HepG2 (cell line): ENCODE data around the gene TBC1D5. TPM values are rescaled to one million over a fixed set of nuclear protein-coding genes. Genes with fewer than 3 reads are reported as not detected.

Experiments used
- ATAC-seq: fragments of 200-7000 bp; cut with Tn5 transposase; 3 replicates; pipeline ENCODE4 v1.9.1; 2020; ENCODE audit warnings: mild to moderate bottlenecking, moderate library complexity
- BruUV-seq: library from RNA; stranded (reverse); fragments of 400-500 nt; replicated peaks from 2 replicates; lab custom pipeline; 2021; lab: Mats Ljungman, UMichigan
- CTCF ChIA-PET: fragments of 300-600 bp; formaldehyde crosslinking; extraction: SDS; loops from one replicate; lab custom pipeline; 2021; ENCODE audit warnings: low total read pairs, inconsistent platforms, low intra/inter-chr PET ratio; lab: Yijun Ruan, JAX
- POLR2A ChIA-PET: fragments of 350-600 bp; sonication (Branson Sonifier 250); formaldehyde crosslinking; loops from one replicate; lab custom pipeline; 2020; ENCODE audit warnings: antibody characterized with exemption, inconsistent platforms; lab: Yijun Ruan, JAX
- DNase-seq: peaks from one replicate; pipeline ENCODE4 v3.0.0-alpha.2; 2015; ENCODE audit warnings: low spot score
- FAIRE-seq: peaks from 3 replicates; lab custom pipeline; 2011; peaks lifted over from hg19 to GRCh38; lab: Jason Lieb, UNC
- H2AFZ ChIP-seq: one replicate; pipeline ENCODE4 v1.6.1; 2011; ENCODE audit warnings: low read length, inconsistent platforms
- H3K27ac ChIP-seq: fragments of 300-600 bp; 3 replicates; pipeline ENCODE4 v1.8.0; 2011; ENCODE audit warnings: mixed run types, mild to moderate bottlenecking, mixed read lengths, low read length, inconsistent platforms; ENCODE audit not compliant: insufficient read depth; ENCODE audit errors: extremely low read length
- H3K27me3 ChIP-seq, 2 experiments: fragments of 200-600 bp in 1 of 2; 2 replicates in 1 of 2; 3 replicates in 1 of 2; pipeline versions ENCODE4 v1.6.0 to v1.8.0; 2011; ENCODE audit warnings: low read length in 2 of 2, mild to moderate bottlenecking in 2 of 2, moderate library complexity in 2 of 2, inconsistent platforms in 1 of 2; ENCODE audit not compliant: insufficient read depth in 2 of 2, control insufficient read depth in 1 of 2
- H3K36me3 ChIP-seq, 2 experiments: fragments of 200-600 bp in 1 of 2; replicated peaks in 1 of 2; 2 replicates in 1 of 2; 3 replicates in 1 of 2; pipeline versions ENCODE4 v1.5.1 to v1.8.0; 2011; ENCODE audit warnings: low read length in 2 of 2, inconsistent platforms in 1 of 2; ENCODE audit not compliant: insufficient read depth in 2 of 2, control insufficient read depth in 1 of 2
- H3K4me1 ChIP-seq: 2 replicates; pipeline ENCODE4 v1.5.1; 2012; ENCODE audit warnings: low read length, inconsistent platforms; ENCODE audit not compliant: insufficient read depth
- H3K4me2 ChIP-seq: 2 replicates; pipeline ENCODE4 v1.6.0; 2011; ENCODE audit warnings: low read depth, low read length, inconsistent platforms
- H3K4me3 ChIP-seq, 3 experiments: fragments of 200-600 bp in 1 of 3; sonication (generic), shearing (Covaris generic) in 1 of 3; replicated peaks in 1 of 3; 2 replicates each; pipeline ENCODE4 v1.5.1; 2011 to 2016; ENCODE audit warnings: low read length in 3 of 3, inconsistent platforms in 2 of 3, low read depth in 2 of 3, mild to moderate bottlenecking in 2 of 3, control low read depth in 1 of 3, mixed read lengths in 1 of 3; ENCODE audit not compliant: insufficient read depth in 1 of 3
- H3K79me2 ChIP-seq: one replicate; pipeline ENCODE4 v1.6.1; 2011; ENCODE audit warnings: low read length, inconsistent platforms; ENCODE audit not compliant: insufficient read depth
- H3K9ac ChIP-seq: 2 replicates; pipeline ENCODE4 v1.6.0; 2011; ENCODE audit warnings: mild to moderate bottlenecking, low read depth, low read length, inconsistent platforms; ENCODE audit not compliant: insufficient read depth
- H3K9me3 ChIP-seq: 2 replicates; pipeline ENCODE4 v1.5.1; 2012; ENCODE audit warnings: mild to moderate bottlenecking, low read length
- H4K20me1 ChIP-seq: 2 replicates; pipeline ENCODE4 v1.6.0; 2011; ENCODE audit warnings: inconsistent platforms, mild to moderate bottlenecking, low read length, moderate library complexity; ENCODE audit not compliant: insufficient read depth
- DNMT3B ChIP-seq: conservative IDR thresholded peaks from 2 replicates; pipeline ENCODE4 v1.6.1; 2016; ENCODE audit warnings: missing biosample characterization, control low read depth
- HMGXB4 ChIP-seq, 2 experiments: sonication (generic) in 1 of 2; formaldehyde crosslinking in 1 of 2; IDR thresholded peaks; 2 replicates each; pipeline versions ENCODE4 v1.4.0 to v1.6.1; 2018 to 2020; ENCODE audit warnings: missing genetic modification reagents in 2 of 2, borderline replicate concordance in 1 of 2, low read depth in 1 of 2, mild to moderate bottlenecking in 1 of 2, missing biosample characterization in 1 of 2
- HNRNPK ChIP-seq: fragments of 200-400 bp; formaldehyde crosslinking; IDR thresholded peaks from 2 replicates; pipeline ENCODE4 v1.6.1; 2018; ENCODE audit warnings: low read length, low read depth, moderate library complexity, mild to moderate bottlenecking; ENCODE audit not compliant: poor library complexity, severe bottlenecking
- PHB2 ChIP-seq: fragments of 450-650 bp; IDR thresholded peaks from 2 replicates; pipeline ENCODE4 v1.6.1; 2018; ENCODE audit not compliant: partially characterized antibody
- POGK ChIP-seq: sonication (generic); formaldehyde crosslinking; conservative IDR thresholded peaks from 2 replicates; pipeline ENCODE4 v1.8.0; 2022; ENCODE audit warnings: mild to moderate bottlenecking, moderate library complexity, missing genetic modification reagents
- ZBTB4 ChIP-seq: sonication (generic); formaldehyde crosslinking; IDR thresholded peaks from 2 replicates; pipeline ENCODE4 v1.4.0; 2020; ENCODE audit warnings: missing genetic modification reagents, mild to moderate bottlenecking, borderline replicate concordance
- ZNF276 ChIP-seq: sonication (generic); formaldehyde crosslinking; IDR thresholded peaks from 2 replicates; pipeline ENCODE4 v1.4.0; 2020; ENCODE audit warnings: mild to moderate bottlenecking, low read depth, missing genetic modification reagents
- ZNF577 ChIP-seq: sonication (generic); formaldehyde crosslinking; IDR thresholded peaks from 2 replicates; pipeline ENCODE4 v1.4.0; 2020; ENCODE audit warnings: mild to moderate bottlenecking, low read depth, missing genetic modification reagents, borderline replicate concordance
- ZSCAN12 ChIP-seq: sonication (generic); formaldehyde crosslinking; IDR thresholded peaks from 2 replicates; pipeline ENCODE4 v1.9.0; 2021; ENCODE audit warnings: mild to moderate bottlenecking, missing genetic modification reagents
- WGBS: methylation state at CpG from one replicate; pipeline ENCODE4 v1.1.6; 2017; ENCODE audit warnings: low lambda C conversion rate; 5-methylcytosine and 5-hydroxymethylcytosine counted together
- in situ Hi-C: cut with HindIII; loops from 2 replicates; pipeline ENCODE4 v1.10.0; 2017; ENCODE audit warnings: low pct_unique_long_range_greater_than_20kb; ENCODE audit not compliant: extremely low pct_ligation_motif_present
- intact Hi-C: fragments of 100-400 bp; cut with micrococcal nuclease; formaldehyde crosslinking; loops from one replicate; pipeline ENCODE4 v1.10.0; 2022; ENCODE audit not compliant: unreplicated experiment
- polyA plus RNA-seq, 8 experiments: library from polyadenylated mRNA; depleted of rRNA in 3 of 8; stranded (reverse) in 7 of 8; unstranded in 1 of 8; fragments of >200 nt; fragmentation: Illumina TruSeq in 4 of 8; extraction: Trizol in 4 of 8; gene quantifications; 2 replicates each; pipeline versions ENCODE4 v1.2.1 to v1.2.3, GENCODE V29; 2011 to 2016; ENCODE audit warnings: low read depth in 4 of 8, missing spikeins in 1 of 8, mixed read lengths in 1 of 8; ENCODE audit not compliant: insufficient read depth in 1 of 8
- total RNA-seq, 5 experiments: library from RNA; depleted of rRNA; stranded (reverse); fragments of >200 nt; fragmentation: Illumina TruSeq; extraction: Trizol; gene quantifications; 2 replicates each; pipeline ENCODE4 v1.2.3, GENCODE V29; 2016; ENCODE audit warnings: low read depth in 1 of 5
- TF ChIP-seq, protein P1 (sequence below): IDR thresholded peaks from 2 replicates; pipeline ENCODE4 v1.6.1; 2012; ENCODE audit warnings: inconsistent platforms
- TF ChIP-seq, protein P2 (sequence below): sonication (generic); formaldehyde crosslinking; IDR thresholded peaks from 2 replicates; pipeline ENCODE4 v1.9.0; 2022; ENCODE audit warnings: missing genetic modification reagents, mild to moderate bottlenecking, borderline replicate concordance

The TBC1D5 gene
- total and polyA plus RNA-seq, 2 of the 13 experiments (the other 11 are each of a cell fraction or from before 2014, with no cell fraction given): 19.2 to 33.3 TPM

GRCh38 chr3:17442332-17443049 is 299.9 kb downstream of the TBC1D5 start:
- no peak overlapping the region for H3K27ac ChIP-seq
- ATAC-seq (peak; percentile 51; the same call in 2 of the 3 replicates), DNase-seq (no peak), FAIRE-seq (no peak)
- H3K4me2 ChIP-seq: no peak overlapping the region
- 76% methylated on average over 3 of the region's 3 CpGs for WGBS
- no peaks in the 10 kb centered on the region for H3K79me2 ChIP-seq
- H3K4me1 ChIP-seq: peaks cover 8% of the 10 kb centered on the region
- no peak overlapping the region for H3K4me3 ChIP-seq
- H3K9me3 ChIP-seq: no peaks in the 10 kb centered on the region
- no peak overlapping the region for H2AFZ ChIP-seq
- intact Hi-C loops: no loop called here
- in situ Hi-C loops: no loop called here
- BruUV-seq: no TSS peak
- ChIA-PET CTCF (no interaction called here), POLR2A (no interaction called here)
- no peak overlapping the region for H3K9ac ChIP-seq
- no peaks in the 10 kb centered on the region for H4K20me1 ChIP-seq
- H3K27me3 ChIP-seq: no peaks in the 10 kb centered on the region
- H3K36me3 ChIP-seq: no peaks in the 10 kb centered on the region
- TF ChIP-seq ZSCAN12 (no peak), HMGXB4 (CRISPR knock-in tag; IDR thresholded peaks at IDR 0.05; ENCODE audit: borderline replicate concordance in 1 of 2, low read depth in 1 of 2) (no peak), POGK (CRISPR knock-in tag) (no peak), DNMT3B (no peak), ZBTB4 (CRISPR knock-in tag) (no peak), ZNF276 (CRISPR knock-in tag) (no peak), ZNF577 (CRISPR knock-in tag) (no peak), PHB2 (no peak), HNRNPK (no peak)
- TF ChIP-seq, protein P1, sequence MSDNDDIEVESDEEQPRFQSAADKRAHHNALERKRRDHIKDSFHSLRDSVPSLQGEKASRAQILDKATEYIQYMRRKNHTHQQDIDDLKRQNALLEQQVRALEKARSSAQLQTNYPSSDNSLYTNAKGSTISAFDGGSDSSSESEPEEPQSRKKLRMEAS: no peak
- TF ChIP-seq, protein P2, sequence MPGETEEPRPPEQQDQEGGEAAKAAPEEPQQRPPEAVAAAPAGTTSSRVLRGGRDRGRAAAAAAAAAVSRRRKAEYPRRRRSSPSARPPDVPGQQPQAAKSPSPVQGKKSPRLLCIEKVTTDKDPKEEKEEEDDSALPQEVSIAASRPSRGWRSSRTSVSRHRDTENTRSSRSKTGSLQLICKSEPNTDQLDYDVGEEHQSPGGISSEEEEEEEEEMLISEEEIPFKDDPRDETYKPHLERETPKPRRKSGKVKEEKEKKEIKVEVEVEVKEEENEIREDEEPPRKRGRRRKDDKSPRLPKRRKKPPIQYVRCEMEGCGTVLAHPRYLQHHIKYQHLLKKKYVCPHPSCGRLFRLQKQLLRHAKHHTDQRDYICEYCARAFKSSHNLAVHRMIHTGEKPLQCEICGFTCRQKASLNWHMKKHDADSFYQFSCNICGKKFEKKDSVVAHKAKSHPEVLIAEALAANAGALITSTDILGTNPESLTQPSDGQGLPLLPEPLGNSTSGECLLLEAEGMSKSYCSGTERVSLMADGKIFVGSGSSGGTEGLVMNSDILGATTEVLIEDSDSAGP (CRISPR knock-in tag): no peak
